Activated T-cell treated with anti-CD3 and anti-CD28 coated beads, Interleukin-2, amount 50 U/mL, for 1 hour (primary cell): ENCODE data around the gene RBL1.
"Not testable (repeated sequence)": the region's sequence is repeated elsewhere in the genome, so short reads cannot be mapped to it uniquely, and the experiment has no call there.

Experiments
- DNase-seq: peaks from one replicate; pipeline ENCODE4 v3.0.0-alpha.2; 2020

Gene RBL1, protein sequence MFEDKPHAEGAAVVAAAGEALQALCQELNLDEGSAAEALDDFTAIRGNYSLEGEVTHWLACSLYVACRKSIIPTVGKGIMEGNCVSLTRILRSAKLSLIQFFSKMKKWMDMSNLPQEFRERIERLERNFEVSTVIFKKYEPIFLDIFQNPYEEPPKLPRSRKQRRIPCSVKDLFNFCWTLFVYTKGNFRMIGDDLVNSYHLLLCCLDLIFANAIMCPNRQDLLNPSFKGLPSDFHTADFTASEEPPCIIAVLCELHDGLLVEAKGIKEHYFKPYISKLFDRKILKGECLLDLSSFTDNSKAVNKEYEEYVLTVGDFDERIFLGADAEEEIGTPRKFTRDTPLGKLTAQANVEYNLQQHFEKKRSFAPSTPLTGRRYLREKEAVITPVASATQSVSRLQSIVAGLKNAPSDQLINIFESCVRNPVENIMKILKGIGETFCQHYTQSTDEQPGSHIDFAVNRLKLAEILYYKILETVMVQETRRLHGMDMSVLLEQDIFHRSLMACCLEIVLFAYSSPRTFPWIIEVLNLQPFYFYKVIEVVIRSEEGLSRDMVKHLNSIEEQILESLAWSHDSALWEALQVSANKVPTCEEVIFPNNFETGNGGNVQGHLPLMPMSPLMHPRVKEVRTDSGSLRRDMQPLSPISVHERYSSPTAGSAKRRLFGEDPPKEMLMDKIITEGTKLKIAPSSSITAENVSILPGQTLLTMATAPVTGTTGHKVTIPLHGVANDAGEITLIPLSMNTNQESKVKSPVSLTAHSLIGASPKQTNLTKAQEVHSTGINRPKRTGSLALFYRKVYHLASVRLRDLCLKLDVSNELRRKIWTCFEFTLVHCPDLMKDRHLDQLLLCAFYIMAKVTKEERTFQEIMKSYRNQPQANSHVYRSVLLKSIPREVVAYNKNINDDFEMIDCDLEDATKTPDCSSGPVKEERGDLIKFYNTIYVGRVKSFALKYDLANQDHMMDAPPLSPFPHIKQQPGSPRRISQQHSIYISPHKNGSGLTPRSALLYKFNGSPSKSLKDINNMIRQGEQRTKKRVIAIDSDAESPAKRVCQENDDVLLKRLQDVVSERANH

DNA sequence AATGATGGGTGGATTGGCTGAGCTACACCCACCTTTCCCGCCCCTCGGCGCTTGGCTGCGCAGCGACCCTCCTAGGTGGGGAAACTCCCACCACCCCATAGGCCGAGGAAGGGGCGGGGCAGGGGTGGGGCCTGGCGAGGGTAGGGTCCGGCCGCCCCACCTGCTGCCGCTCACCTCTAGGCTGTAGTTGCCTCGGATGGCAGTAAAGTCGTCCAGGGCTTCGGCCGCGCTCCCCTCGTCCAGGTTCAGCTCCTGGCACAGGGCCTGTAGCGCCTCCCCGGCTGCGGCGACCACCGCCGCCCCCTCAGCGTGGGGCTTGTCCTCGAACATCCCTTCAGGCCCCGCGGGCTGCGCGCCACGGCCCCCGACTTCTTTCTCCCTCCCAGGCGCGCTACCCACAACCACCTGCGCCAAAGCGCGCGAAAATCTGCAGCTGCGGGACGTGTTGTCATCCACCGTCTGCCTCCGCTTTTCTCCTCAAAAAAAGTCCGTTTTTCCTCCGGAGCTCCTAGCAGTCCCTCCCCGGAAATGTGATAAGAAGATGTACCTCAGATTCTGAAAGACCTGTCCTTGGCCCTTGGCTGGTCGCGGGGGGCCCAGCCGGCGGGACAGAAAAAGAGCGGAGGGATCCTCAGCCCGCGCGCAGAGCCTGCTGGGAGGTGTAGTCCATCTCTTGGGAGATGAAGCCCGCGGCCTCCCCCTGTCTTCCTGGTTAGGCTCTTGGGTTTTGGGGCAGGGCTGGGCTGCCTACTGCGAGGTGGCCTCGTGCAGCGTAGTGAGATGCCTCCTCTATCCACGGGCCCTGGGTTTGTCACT lies at the start of gene RBL1:
TSS of gene RBL1 (minus strand) at position 399 of the 816 bp plus-strand sequence. CDS start at position 330, 69 bp downstream.
- peak; percentile 85 for DNase-seq

DNA sequence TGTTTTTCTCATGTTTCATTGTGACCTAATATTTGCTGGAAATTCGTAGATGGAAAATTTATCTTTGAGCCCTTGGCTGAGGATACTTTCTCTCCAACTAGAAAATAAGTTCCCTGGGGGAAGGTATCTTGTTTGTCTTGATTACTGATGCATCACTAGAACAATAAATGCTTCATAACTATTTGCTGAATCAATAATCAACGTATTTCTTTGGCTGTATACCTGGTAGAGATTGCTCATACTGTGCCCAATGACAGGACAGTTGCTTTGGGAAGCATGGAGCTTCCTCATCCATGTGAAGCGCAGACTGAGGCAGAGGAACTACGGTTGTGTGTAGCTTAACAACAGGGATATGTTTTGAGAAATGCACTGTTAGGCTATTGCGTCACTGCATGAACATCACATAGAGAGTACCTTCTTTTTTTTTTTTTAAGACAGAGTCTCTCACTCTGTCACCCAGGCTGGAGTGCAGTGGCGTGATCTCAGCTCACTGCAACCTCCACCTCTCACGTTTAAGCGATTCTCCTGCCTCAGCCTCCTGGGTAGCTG lies 49.1 kb upstream of the RBL1 start:
- no peak for DNase-seq

GRCh38 chr20:37142708-37143107 lies 46.9 kb upstream of the RBL1 start:
- DNase-seq: no peak

GRCh38 chr20:37137547-37137946 lies 41.8 kb upstream of the RBL1 start:
- no peak for DNase-seq

DNA sequence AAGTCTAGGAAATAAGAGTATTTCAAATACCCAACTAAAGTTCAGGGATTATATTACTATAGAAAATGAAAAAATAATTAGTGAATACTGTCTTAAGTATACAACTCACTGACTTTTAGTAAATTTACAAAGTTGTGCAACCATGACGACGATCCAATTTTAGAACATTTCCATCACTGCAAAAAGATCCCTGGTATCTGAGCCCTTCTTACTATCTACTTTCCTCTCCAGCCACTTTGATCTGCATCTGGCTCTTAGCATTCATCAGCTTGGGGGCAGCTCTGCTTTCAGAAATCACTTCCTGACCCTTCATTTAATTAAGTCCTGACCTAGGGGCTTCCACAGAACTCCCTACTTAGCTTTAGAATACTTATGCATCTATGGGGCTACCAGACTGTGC lies 38.2 kb upstream of the RBL1 start:
- no peak for DNase-seq

DNA sequence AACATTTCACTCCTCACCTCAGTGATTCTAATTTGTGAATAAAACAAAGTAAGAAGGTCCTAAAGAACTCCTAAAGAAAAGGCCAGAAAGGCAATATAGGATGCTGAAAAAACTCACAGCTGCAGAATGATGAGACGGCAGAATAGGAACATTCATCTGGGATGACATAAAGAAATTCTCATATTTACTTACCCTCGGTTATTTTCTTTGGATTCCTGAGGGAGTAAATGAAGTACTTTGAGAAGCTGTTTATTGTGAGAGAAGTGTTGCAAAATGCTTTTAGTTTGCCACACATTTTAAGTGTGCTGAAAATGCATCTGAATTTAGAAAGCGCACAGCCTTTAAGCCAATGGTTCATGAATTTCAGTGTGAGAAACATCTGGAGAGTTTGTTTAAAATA lies 35.7 kb upstream of the RBL1 start:
- no peak for DNase-seq

DNA sequence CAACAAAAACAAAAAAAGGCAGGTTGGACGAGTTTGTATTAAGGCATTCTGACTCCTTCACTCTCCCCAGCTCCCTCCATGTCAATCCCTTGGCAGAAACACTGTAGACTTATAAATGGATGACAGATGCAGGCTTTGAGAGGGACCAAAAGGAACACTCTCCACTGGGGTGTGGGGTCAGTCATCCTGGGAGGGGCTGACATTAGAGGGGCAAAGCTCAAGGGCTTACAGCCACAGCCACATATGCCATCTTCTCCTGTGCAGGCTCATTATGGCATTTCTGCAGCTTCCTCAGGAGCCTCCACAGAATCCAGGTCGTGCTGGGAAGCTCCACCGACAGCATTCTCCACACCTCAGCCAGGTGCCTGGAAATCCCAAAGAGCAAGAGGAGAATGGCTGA lies 33.0 kb upstream of the RBL1 start:
- no peak for DNase-seq

DNA sequence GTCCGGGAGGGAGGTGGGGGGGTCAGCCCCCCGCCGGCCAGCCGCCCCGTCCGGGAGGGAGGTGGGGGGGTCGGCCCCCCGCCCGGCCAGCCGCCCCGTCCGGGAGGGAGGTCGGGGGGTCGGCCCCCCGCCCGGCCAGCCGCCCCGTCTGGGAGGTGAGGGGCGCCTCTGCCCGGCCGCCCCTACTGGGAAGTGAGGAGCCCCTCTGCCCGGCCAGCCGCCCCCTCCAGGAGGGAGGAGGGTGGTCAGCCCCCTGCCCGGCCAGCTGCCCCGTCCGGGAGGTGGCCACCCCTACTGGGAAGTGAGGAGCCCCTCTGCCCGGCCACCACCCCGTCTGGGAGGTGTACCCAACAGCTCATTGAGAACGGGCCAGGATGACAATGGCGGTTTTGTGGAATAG lies 30.5 kb upstream of the RBL1 start:
- not testable (repeated sequence) for DNase-seq

DNA sequence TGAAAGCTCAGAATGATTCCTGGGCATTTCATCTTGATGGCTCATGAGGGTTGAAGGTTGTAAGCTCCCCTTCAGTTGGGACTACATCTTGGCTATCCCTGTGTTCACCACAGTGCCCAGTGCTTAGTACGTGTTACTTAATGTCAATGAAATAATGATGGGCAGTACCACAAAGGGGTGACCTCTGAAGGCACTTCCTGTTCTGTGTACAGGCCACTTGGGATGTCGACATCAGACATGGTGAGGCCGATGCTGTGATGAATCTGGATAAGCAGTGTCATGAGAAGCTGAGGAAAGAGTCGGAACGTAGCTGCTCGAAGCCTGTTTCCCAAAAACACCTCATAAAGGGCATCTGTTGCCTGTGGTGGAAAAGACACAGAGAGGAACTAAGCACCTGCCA lies 27.6 kb upstream of the RBL1 start:
- DNase-seq: no peak

- no peak for DNase-seq
Observed at GRCh38 chr20:37120497-37120896, 24.7 kb upstream of the RBL1 start.

DNA sequence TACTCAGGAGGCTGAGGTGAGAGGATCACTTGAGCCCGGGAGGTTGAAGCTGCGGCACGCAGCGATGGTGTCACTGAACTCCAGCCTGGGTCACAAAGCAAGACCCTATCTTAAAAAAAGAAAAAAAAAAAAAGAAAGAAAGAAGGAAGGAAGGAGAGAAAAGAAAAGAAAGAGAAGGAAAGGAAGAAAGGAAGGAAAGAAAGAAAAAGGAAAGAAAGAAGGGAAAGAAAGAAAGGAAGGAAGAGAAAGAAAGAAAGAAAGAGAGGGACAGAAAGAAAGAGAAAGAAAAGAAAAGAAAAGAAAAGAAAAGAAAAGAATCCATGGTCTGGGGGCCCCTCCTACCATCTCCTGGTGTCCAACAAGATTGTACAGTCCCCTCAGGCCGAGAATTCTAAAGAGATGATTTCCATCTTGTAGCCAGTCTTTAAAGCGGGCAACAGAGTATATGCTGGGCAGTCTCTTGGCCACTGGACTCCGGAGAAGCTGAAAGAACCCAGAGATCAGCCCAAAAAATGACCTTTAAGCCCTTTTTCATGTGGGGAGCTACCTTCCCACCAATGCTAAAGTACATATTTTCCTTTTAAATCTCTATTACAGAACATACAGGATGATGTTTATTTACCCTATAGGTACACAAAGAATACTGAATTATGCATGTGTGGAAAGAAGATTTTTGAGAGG lies 23.7 kb upstream of the RBL1 start:
- DNase-seq: no peak

GRCh38 chr20:37114012-37114411 lies 18.2 kb upstream of the RBL1 start:
- DNase-seq: no peak

- no peak for DNase-seq
Observed at GRCh38 chr20:37111926-37112455, 16.2 kb upstream of the RBL1 start.

DNA sequence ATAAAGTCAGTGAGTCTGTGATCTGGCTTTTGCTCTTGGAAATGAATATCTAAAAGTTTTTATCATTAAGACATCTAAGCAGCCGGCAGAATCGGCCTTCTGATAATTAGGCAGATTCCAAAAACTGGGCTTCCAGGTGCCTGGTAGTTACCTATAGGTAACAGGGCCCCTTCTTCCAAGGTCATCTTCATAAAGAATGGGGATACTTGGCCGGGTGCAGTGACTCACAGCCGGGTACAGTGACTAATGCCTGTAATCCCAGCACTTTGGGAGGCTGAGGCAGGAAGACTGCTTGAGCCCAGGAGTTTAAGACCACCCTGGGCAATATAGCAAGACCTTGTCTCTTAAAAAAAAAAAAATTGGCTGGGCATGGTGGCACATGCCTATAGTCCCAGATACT lies 12.9 kb upstream of the RBL1 start:
- DNase-seq: no peak

- DNase-seq: no peak
Observed at GRCh38 chr20:37102571-37102970, 6.8 kb upstream of the RBL1 start.

DNA sequence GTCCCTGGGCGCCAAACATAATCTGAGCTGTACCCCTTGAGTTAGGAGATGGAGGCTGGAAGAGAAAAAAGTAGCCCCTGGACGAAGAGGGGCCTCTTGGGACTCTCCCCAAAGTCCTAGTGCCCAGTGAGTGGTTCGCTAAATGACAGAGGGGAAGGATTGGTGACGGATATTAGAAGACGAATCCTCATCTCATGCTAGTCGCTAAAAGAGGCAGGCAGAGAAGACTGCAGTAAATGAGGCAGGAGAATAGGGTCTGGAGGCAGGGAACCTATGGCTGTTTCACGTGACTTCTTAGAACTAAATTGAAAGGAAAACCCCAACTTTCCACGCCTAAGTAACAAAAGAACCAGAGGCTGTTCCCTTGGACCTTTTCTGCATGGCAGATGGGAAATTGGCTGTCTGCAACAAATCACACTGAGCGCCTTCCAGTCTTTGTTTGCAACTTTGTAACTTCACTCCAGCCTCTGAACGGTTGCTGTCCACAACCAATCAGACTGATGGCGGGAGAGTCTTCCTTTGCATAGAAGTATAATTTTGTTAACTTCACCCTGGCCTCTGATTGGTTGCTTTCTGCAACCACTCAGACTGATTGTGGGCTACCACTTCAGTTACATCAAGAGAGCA lies 731 bp upstream of the RBL1 start:
- DNase-seq: no peak

DNA sequence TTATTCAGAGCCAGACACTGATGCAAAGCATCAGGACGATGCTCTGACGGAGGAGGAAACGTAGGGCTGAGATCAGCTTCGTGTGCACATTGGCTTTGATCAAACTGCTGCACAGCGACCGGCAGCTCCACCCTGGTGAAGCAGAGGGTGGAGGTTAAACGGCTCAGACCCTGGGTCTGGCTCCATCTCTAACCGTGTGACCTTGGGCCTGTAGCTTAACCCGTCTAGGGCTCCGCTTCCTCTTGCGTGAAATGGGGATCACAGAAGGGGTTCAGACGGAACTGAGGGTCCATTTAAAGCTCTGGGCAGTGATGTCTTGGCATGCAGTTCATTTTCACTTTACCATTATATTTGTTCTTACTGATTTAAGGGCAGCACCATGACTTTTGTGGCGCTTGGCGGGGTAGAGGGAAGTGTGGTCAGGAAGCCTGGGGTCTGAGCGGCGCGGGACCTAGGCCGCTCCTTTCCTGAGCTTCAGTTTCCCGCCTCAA lies 644 bp downstream of the RBL1 start:
- peak; percentile 58 for DNase-seq

DNA sequence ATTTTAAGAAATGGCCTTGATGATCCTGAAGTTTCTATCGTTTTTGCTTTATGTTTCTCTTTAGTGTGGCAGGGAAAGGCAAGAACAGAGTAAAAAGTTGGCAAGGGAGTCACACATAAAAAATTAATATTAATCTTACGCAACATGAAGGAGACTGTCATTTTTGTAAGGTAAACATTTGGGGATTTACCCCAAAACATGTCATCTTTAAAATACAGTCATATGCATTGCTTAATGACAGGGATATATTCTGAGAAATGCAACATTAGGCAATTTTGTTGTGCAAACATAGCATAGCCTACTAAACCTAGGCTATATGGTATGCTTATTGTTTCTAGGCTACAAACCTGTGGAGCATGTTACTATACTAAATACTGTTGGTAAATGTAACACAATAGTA lies 5.4 kb downstream of the RBL1 start:
- DNase-seq: no peak

DNA sequence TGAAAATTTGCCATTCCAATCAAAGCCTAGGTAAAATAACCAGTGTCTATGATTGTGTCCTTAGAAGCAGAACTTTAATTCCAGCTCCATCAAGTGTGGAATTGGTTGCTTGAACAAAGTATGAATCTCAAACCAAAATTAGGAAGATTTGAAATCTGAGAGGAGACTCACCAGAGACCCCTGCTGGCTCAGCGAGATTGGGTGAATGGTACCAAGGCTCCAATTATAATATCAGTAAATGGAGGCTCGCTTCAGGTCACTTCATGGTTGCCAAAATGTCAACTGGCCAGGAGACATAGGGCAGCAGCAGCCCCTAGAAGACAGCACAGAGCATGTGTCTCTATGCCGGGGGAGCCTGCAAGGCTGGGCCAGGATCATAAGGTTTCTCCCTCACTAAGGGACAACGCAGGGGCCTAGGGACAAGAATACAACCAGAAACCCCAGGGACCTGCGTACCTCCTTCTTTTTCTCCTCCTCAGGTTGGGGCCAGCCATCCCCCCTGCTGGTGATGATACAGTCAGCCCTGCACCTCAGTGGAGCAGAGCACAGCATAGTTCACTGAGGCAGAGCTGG lies 14.0 kb downstream of the RBL1 start:
- DNase-seq: peak; percentile 56

GRCh38 chr20:37077009-37077408 lies 18.8 kb downstream of the RBL1 start:
- no peak for DNase-seq
